Left ventricle myocardium inferior (tissue), 1 donor: ENCODE measurements around the gene RLN3. TPM values are rescaled to one million over a fixed set of nuclear protein-coding genes. Genes with fewer than 3 reads are reported as not detected.
"Not testable (repeated sequence)": the region's sequence is repeated elsewhere in the genome, so short reads cannot be mapped to it uniquely, and the experiment has no call there.

Experiments used
- DNase-seq: peaks from one replicate; pipeline ENCODE4 v3.0.0-alpha.2; 2020
- H3K27ac ChIP-seq: fragments of 200-600 bp; replicated peaks from 2 replicates; pipeline ENCODE4 v1.8.0; 2021
- H3K27me3 ChIP-seq: fragments of 200-600 bp; 2 replicates; pipeline ENCODE4 v1.8.0; 2021; ENCODE audit warnings: low read depth
- H3K36me3 ChIP-seq: fragments of 200-600 bp; 2 replicates; pipeline ENCODE4 v1.8.0; 2021
- H3K4me1 ChIP-seq: fragments of 200-600 bp; 2 replicates; pipeline ENCODE4 v1.8.0; 2021
- H3K4me3 ChIP-seq: fragments of 200-600 bp; 2 replicates; pipeline ENCODE4 v1.8.0; 2021; ENCODE audit warnings: mild to moderate bottlenecking, moderate library complexity
- H3K9me3 ChIP-seq: fragments of 200-600 bp; replicated peaks from 2 replicates; pipeline ENCODE4 v1.8.0; 2021
- CTCF ChIP-seq: fragments of 200-600 bp; IDR thresholded peaks from 2 replicates; pipeline ENCODE4 v1.8.0; 2021; ENCODE audit warnings: antibody characterized with exemption, mild to moderate bottlenecking, borderline replicate concordance
- intact Hi-C: fragments of 100-400 bp; cut with micrococcal nuclease; formaldehyde crosslinking; loops from one replicate; pipeline ENCODE4 v1.11.0; 2022
- total RNA-seq: library from RNA; stranded (reverse); fragmentation: NEBNext Ultra II Directional; extraction: Animal tissue kit (Norgen Biotek cat#: 25700); gene quantifications from one replicate; pipeline ENCODE4 v1.2.1, GENCODE V29; 2021
- donor health status: DM: no; HTN: yes; CAD: no; lungs with severe emphysema.

RLN3 gene
- total RNA-seq, 1 donor from 2014 or later, result not detected

- Histone ChIP-seq H3K36me3 (no peaks in the 10 kb centered on the region), H3K9me3 (no peaks in the 10 kb centered on the region), H3K27ac (no peak overlapping the region), H3K4me1 (peaks cover 18% of the 10 kb centered on the region), H3K27me3 (peaks cover 5% of the 10 kb centered on the region), H3K4me3 (no peak overlapping the region)
- intact Hi-C loops, result no loop called here
- TF ChIP-seq CTCF, result no peak
- DNase-seq, result no peak
Observed at GRCh38 chr19:14028901-14029300, 953 bp downstream of the RLN3 start.

- Histone ChIP-seq H3K9me3 (no peaks in the 10 kb centered on the region), H3K27ac (peak overlapping the region; percentile 95), H3K27me3 (peaks cover 5% of the 10 kb centered on the region), H3K4me1 (peaks cover 19% of the 10 kb centered on the region), H3K4me3 (peak overlapping the region; percentile 86), H3K36me3 (no peaks in the 10 kb centered on the region)
- intact Hi-C loops, result no loop called here
- TF ChIP-seq CTCF, result no peak
- DNase-seq, result no peak
Observed at GRCh38 chr19:14030997-14031718, 3.2 kb downstream of the RLN3 start.

GRCh38 chr19:14031719-14032480, 4.0 kb downstream of the RLN3 start, which contains the start of gene IL27RA:
TSS of gene IL27RA (plus strand) at chr19:14031762. CDS start at chr19:14031873, 111 bp downstream.
- Histone ChIP-seq H3K4me1 (peaks cover 23% of the 10 kb centered on the region), H3K27ac (peak within 1 kb of the TSS; percentile 95), H3K27me3 (peaks cover 5% of the 10 kb centered on the region), H3K9me3 (no peaks in the 10 kb centered on the region), H3K4me3 (peak within 1 kb of the TSS; percentile 86), H3K36me3 (no peaks in the 10 kb centered on the region)
- TF ChIP-seq CTCF, result peak; percentile 75
- intact Hi-C loops, result no loop called here
- peak; percentile 76 for DNase-seq

- TF ChIP-seq CTCF, result no peak
- Histone ChIP-seq H3K4me1 (peaks cover 26% of the 10 kb centered on the region), H3K9me3 (no peaks in the 10 kb centered on the region), H3K36me3 (no peaks in the 10 kb centered on the region), H3K27me3 (no peaks in the 10 kb centered on the region), H3K27ac (no peak overlapping the region), H3K4me3 (no peak overlapping the region)
- DNase-seq, result no peak
- intact Hi-C loops, result no loop called here
Observed at GRCh38 chr19:14033946-14034345, 6.0 kb downstream of the RLN3 start.

- H3K27me3 ChIP-seq, H3K36me3 ChIP-seq, H3K9me3 ChIP-seq, DNase-seq, intact Hi-C loops, H3K4me3 ChIP-seq: not testable (repeated sequence)
- Histone ChIP-seq H3K27ac (peak overlapping the region; percentile 65), H3K4me1 (peaks cover 26% of the 10 kb centered on the region)
Observed at GRCh38 chr19:14035159-14035558, 7.2 kb downstream of the RLN3 start.

- intact Hi-C loops, result no loop called here
Observed at GRCh38 chr19:14035706-14036105, 7.8 kb downstream of the RLN3 start.

More at GRCh38 chr19:14035706-14036105, 7.8 kb downstream of the RLN3 start:
- H3K9me3 ChIP-seq, result no peaks in the 10 kb centered on the region
- no peaks in the 10 kb centered on the region for H3K36me3 ChIP-seq
- H3K4me3 ChIP-seq, result no peak overlapping the region
- no peaks in the 10 kb centered on the region for H3K27me3 ChIP-seq
- TF ChIP-seq CTCF, result no peak
- peak overlapping the region; percentile 65 for H3K27ac ChIP-seq
- DNase-seq, result no peak
- peaks cover 26% of the 10 kb centered on the region for H3K4me1 ChIP-seq
